PC-3 (cell line): Measurements from ENCODE around the gene CD52.

ENCODE experiments used
- CTCF ChIP-seq: fragments of 300-600 bp; sonication (generic); conservative IDR thresholded peaks from 2 replicates; pipeline ENCODE4 v1.5.1; 2017; ENCODE audit warnings: antibody characterized with exemption, low read depth, mild to moderate bottlenecking, low read length
- EZH2 ChIP-seq: fragments of 300-600 bp; sonication (generic); IDR thresholded peaks from one replicate; pipeline ENCODE4 v1.6.1; 2017; ENCODE audit warnings: antibody characterized with exemption, mild to moderate bottlenecking, low read length; ENCODE audit not compliant: unreplicated experiment
- EZH2phosphoT487 ChIP-seq: fragments of 300-600 bp; sonication (generic); IDR thresholded peaks from 2 replicates; pipeline ENCODE4 v1.6.1; 2018; ENCODE audit warnings: mild to moderate bottlenecking, antibody characterized with exemption, low read length, borderline replicate concordance

DNA sequence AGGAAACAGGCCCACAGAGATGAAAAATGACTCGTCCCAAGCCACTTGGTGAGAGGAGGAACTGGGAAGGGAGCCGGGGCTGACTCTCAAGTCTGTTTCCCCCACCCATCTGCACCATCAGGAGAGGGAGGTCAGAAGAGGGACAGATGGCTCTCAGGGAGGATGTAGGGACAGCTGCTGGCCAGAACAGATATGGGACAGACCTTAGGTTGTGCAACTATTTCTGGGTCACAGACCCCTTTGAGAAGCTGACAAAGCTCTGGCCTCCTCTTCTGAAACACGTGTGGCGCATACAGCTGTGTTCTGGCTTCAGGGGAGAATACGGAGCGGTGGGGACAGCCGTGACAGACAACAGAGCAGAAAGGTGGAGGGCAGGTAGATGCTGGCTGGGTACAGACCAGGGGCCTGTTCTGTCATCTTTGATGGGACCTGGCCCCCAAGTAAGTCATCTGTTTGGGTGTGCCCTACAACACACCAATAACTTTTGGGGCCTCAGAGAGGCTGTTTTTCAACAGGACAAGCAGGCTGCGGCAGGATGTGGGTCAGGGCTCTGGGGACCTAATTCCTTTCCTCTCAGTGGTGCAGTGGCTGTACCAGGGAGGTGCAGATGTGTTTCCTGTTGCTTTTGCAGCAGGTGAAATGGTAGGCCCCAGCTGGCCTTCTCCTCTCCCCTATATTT is 30.6 kb upstream of the CD52 start:
- TF ChIP-seq CTCF (no peak), EZH2 (no peak), EZH2phosphoT487 (no peak)
